Stimulated activated CD4-positive, alpha-beta T cell treated with anti-CD3 and anti-CD28 coated beads, TNF-alpha, amount 100 ng/mL, for 24 hours (primary cell): Measurements from ENCODE around the gene NMRAL1.

Source experiments
- DNase-seq, 3 experiments: peaks; one replicate each; pipeline ENCODE4 v3.0.0-alpha.2; 2020; ENCODE audit warnings: low read depth in 3 of 3

The NMRAL1 gene

GRCh38 chr16:4465977-4466779 is 8.2 kb downstream of the NMRAL1 start:
- DNase-seq: peak; percentile 9 to 50 (median 33)

DNA sequence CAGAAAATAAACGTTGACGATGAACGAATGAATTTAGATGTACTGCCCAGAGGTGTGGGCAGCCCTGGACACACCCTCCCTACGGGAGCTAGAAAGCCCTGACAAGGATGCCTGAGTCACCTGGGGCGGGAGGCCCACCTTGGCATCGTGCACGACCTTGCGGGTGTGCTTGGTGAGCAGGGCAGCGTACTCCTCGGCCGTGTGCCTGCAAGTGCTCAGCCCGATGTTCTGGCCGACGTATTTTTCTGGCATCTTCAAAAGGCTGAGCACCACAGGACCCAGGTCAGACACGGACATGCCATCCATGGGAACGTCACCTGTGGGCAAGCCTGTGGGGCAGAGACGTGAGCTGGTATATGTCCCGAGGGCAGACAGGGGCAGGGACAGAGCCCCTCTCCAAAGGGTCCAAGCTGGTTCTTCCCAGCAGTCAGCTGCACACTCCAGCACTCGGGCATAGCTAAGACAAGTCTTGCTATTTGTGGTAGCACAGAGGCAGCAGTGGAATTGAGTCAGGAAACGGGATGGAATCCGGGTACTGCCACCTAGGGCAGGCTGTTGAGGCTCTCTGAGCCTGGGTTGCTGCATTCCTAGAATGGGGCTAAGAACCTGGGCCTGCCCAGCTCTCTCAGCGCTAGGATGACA is 10.8 kb downstream of the NMRAL1 start:
- DNase-seq: no peak

GRCh38 chr16:4461250-4462085 is 13.0 kb downstream of the NMRAL1 start:
- DNase-seq: no peak

- DNase-seq: no peak
These were observed 13.5 kb downstream of the NMRAL1 start for GRCh38 chr16:4460936-4461249.

GRCh38 chr16:4455951-4456350 is 18.5 kb downstream of the NMRAL1 start:
- no peak for DNase-seq

- no peak for DNase-seq
These were observed 19.3 kb downstream of the NMRAL1 start for GRCh38 chr16:4455081-4455480.

GRCh38 chr16:4454623-4455022 is 19.8 kb downstream of the NMRAL1 start:
- DNase-seq: no peak

GRCh38 chr16:4452674-4453073 is 21.8 kb downstream of the NMRAL1 start:
- no peak for DNase-seq

DNA sequence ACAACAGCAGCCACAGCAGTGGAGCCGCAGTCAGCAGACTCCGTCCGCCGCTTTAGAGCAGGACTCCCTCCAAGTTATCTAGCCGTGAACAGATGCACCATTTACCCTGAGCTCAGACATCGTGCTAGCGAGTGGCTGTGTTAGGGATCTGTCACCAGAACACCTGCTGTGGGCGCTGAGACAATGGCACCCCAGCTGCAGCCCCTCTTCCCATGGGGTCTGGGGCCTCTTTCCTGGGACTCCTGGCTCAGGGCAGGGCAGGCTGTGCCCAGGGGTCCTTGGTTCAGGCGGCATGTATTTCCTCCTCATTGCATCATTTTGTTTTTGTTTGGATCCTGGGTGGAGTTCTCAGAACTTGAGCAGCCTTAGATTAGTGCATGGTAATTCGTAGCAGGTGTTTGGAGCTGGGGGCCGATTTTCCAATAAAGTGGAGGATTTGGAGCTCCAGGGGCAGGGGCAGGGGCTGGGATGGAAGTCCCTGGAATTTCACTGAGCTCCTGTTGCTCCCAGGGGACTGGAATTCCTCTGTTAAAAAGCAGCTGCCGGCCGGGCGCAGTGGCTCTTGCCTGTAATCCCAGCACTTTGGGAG is 23.4 kb downstream of the NMRAL1 start:
- DNase-seq: no peak

DNA sequence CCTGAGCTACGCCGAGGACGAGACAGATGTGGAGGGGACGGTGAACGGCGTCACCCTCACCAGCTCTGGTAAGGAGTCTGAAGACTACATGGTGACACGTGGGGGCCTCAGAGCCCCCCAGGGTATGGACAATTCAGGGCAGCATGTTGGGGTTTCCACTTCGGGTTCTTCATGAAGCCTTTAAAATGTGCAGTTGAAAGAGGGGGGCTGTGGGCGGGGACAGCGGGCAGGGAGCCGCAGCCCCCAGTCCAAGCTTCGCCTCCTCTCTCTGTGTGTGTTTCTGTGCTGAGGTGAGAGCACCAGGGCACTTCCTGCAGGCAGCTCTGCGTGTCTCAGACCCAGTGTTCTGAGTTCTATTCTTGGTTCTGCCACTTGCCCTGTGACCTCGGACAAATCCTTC is 24.0 kb downstream of the NMRAL1 start:
- no peak for DNase-seq

DNA sequence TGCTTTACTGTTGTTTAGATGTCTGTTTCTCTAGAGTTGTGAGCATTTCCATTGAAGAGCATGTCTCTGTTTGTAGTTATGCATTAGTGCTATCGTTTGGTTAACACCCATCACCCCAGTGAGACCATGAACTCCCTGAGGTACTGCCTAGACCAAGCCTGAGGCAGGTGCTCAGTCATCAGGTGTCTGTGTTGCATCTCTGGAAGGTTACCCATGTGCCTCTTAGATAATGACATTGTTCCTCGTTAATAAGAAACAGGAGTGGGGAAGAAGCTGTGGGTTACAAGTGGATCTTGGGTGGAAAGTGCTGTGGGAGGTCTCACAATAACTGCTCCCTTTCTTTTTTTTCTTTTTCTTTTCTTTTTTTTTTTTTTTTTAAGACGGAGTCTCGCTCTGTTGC is 30.4 kb downstream of the NMRAL1 start:
- no peak for DNase-seq

DNA sequence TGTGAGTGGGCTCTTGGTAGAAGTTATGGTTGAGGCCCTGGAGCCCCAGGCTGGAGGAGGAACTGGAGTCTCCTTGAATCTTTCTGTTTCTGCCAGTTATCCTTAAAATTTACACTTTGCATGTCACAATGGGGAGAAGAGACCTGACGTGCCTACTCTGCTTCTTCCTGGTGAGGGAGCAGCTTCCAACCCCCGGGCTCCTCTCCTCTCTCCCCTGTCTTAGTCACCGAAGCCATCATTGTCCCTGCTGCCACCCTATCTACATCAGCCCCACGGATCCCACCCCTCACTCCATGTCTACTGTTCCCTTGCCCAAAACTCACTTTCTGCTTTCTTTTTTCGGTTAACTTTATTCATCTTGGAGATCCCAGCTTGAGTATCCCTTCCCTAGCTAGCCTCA is 31.2 kb downstream of the NMRAL1 start:
- DNase-seq: no peak

DNA sequence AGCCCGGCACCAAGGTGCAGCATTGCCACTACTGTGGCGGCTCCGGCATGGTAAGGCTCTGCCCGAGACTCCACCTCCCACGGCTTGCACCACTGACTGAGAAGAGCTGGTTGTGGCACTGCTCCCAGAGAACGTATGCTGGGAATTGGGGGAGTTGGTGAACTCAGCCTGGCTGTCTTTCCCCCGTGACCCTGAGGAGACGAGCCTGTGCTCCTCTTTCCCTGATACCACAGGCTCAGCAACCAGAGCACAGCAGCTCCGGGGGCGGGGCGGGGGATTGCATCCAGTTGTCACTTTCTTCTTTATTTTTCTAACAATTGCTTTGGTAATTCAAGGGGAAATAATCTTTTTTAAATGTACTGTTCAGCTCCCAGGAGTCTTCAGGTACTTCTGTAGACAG is 32.1 kb downstream of the NMRAL1 start:
- DNase-seq: no peak

- DNase-seq: no peak
These were observed 37.1 kb downstream of the NMRAL1 start for GRCh38 chr16:4437366-4437765.

DNA sequence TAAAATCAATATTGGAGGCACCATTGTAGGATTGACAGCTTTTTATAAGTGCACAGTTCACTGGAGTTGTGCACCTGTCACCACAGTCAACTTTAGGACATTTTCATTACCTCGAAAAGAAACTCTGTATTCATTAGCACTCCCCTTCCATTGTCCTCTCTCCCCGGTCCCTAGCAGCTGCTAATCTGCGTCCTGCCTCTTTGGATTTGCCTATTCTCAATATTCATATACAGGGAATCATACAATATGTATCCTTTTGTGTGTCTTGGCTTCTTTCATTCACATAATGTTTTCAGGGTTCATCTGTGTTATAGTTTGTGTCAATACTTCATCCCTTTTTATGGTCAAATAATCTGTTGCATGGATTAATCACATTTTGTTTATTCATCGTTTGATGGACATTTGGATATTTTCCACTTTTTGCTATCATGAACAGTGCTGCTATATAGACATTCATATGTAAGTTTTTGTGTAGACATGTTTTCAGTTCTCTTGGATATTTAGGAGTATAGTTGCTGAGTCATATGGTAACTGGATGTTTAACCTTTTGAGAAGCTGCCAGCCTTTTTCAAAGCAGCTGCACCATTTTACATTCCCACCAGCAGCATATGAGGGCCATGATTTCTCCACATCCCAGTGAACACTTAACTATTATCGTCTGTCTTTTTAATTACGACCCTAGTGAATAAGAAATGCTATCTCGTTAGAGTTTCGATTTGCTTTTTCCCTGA is 38.9 kb downstream of the NMRAL1 start:
- no peak for DNase-seq

- no peak for DNase-seq
These were observed 40.3 kb downstream of the NMRAL1 start for GRCh38 chr16:4433914-4434787.

- no peak for DNase-seq
These were observed 41.2 kb downstream of the NMRAL1 start for GRCh38 chr16:4433228-4433627.

GRCh38 chr16:4431023-4431422 is 43.4 kb downstream of the NMRAL1 start:
- no peak for DNase-seq

DNA sequence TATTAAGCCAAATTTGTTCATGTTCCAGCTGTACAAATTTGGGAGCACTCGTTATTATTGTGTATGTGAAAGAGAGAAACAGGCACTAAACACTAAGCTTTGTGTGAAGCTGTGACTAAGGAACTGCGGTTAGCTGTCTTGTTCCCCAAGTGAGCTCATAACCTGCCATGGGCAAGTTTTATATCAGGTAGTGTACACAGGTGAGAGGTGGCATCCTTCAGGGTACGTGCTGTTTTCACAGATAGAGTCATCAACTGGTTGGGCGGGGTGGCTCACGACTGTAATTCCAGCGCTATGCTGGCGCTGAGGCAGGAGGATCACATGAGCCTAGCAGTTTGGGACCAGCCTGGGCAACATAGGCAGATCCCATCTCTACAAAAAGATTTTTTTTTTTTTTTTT is 45.9 kb downstream of the NMRAL1 start:
- no peak for DNase-seq

DNA sequence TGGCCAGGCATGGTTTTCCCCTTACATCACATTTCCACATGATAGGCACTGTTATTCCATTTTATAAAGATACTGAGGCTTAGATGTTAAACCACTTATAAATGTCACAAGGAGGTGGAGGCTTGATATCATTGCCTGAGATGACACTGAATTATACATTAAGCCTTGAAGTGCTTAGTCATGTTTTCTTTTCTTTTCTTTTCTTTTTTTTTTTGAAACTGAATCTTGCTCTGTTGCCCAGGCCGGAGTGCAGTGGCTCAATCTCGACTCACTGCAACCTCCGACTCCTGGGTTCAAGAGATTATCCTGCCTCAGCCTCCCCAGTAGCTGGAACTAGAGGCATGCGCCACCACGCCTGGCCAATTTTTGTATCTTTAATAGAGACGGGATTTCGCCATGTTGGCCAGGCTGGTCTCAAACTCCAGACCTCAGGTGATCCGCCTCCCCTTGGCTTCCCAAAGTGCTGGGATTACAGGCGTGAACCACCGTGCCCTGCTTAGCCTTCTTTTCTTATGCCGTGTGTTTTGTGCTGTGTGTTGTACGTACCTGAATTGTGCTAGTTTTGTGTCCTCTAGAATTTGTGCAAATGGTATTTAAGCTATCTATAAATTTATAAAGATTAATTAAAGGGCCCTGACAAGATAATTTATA is 47.6 kb downstream of the NMRAL1 start:
- no peak for DNase-seq
